GM12891 (cell line): ENCODE data around the gene CDK19.
"Not testable (repeated sequence)": the region's sequence is repeated elsewhere in the genome, so short reads cannot be mapped to it uniquely, and the experiment has no call there.

Experiments
- DNase-seq: peaks from one replicate; pipeline ENCODE4 v3.0.0; 2011; ENCODE audit warnings: low spot score; ENCODE audit not compliant: insufficient read length
- FAIRE-seq: peaks from 2 replicates; lab custom pipeline; 2011; peaks lifted over from hg19 to GRCh38; lab: Jason Lieb, UNC
- PAX5 ChIP-seq: IDR thresholded peaks from 2 replicates; pipeline ENCODE4 v1.6.1; 2011; ENCODE audit warnings: low read length, moderate library complexity, mild to moderate bottlenecking; ENCODE audit not compliant: insufficient read depth, severe bottlenecking
- POLR2A ChIP-seq: IDR thresholded peaks from 2 replicates; pipeline ENCODE4 v1.6.1; 2011; ENCODE audit warnings: low read depth, low read length, control low read depth
- POLR2AphosphoS5 ChIP-seq: IDR thresholded peaks from 2 replicates; pipeline ENCODE4 v1.6.1; 2011; ENCODE audit warnings: low read depth, low read length, control low read depth
- POU2F2 ChIP-seq: IDR thresholded peaks from 2 replicates; pipeline ENCODE4 v1.6.1; 2011; ENCODE audit warnings: low read depth, mild to moderate bottlenecking, control low read depth, low read length, moderate library complexity
- SPI1 ChIP-seq: IDR thresholded peaks from 2 replicates; pipeline ENCODE4 v1.6.1; 2011; ENCODE audit warnings: low read depth, low read length, control low read depth
- TAF1 ChIP-seq: IDR thresholded peaks from 2 replicates; pipeline ENCODE4 v1.6.1; 2011; ENCODE audit warnings: low read depth, low read length, control low read depth

The CDK19 gene

GRCh38 chr6:110814102-110815014 is 911 bp downstream of the CDK19 start:
- DNase-seq (peak; percentile 37), FAIRE-seq (peak; percentile 13)
- TF ChIP-seq TAF1: peak; percentile 55
- 0 out of 2 replicates have a peak, but pooled peaks have one; percentile 14 for TF ChIP-seq POLR2AphosphoS5
- no peak for TF ChIP-seq PAX5
- 0 out of 2 replicates have a peak, but pooled peaks have one; percentile 18 for TF ChIP-seq POU2F2
- peak; percentile 57 for TF ChIP-seq POLR2A
- TF ChIP-seq SPI1: no peak

- FAIRE-seq (no peak), DNase-seq (no peak)
- TF ChIP-seq TAF1 (no peak), POU2F2 (no peak), SPI1 (no peak), PAX5 (no peak), POLR2A (no peak), POLR2AphosphoS5 (no peak)
Measured at GRCh38 chr6:110813338-110814101, 1.7 kb downstream of the CDK19 start.

- TF ChIP-seq SPI1: no peak
- no peak for TF ChIP-seq TAF1
- no peak for TF ChIP-seq POLR2AphosphoS5
- TF ChIP-seq POU2F2: no peak
- no peak for TF ChIP-seq POLR2A
- TF ChIP-seq PAX5: no peak
- FAIRE-seq (no peak), DNase-seq (no peak)
Measured at GRCh38 chr6:110812719-110813118, 2.5 kb downstream of the CDK19 start.

GRCh38 chr6:110810896-110811586 is 4.2 kb downstream of the CDK19 start:
- TF ChIP-seq TAF1 (no peak), PAX5 (peak; percentile 94), POLR2AphosphoS5 (no peak), POU2F2 (no peak), POLR2A (no peak), SPI1 (0 out of 2 replicates have a peak, but pooled peaks have one; percentile 21)
- FAIRE-seq (peak; percentile 70), DNase-seq (peak; percentile 15)

- TF ChIP-seq TAF1 (no peak), POU2F2 (no peak), SPI1 (no peak)
- FAIRE-seq: no peak
- no peak for DNase-seq
Measured at GRCh38 chr6:110809792-110810191, 5.5 kb downstream of the CDK19 start.

GRCh38 chr6:110802175-110802574 is 13.1 kb downstream of the CDK19 start:
- DNase-seq, FAIRE-seq: not testable (repeated sequence)

GRCh38 chr6:110800839-110801196 is 14.5 kb downstream of the CDK19 start:
- peak; percentile 58 for TF ChIP-seq SPI1
- TF ChIP-seq PAX5: no peak
- DNase-seq: no peak
- no peak for FAIRE-seq

- FAIRE-seq: no peak
- no peak for TF ChIP-seq SPI1
- no peak for TF ChIP-seq TAF1
- TF ChIP-seq POLR2AphosphoS5: no peak
- TF ChIP-seq POLR2A: no peak
- TF ChIP-seq POU2F2: no peak
- no peak for TF ChIP-seq PAX5
Measured at GRCh38 chr6:110800196-110800838, 15.0 kb downstream of the CDK19 start.

GRCh38 chr6:110799655-110800054 is 15.6 kb downstream of the CDK19 start:
- TF ChIP-seq SPI1: no peak
- TF ChIP-seq PAX5: no peak
- no peak for TF ChIP-seq POLR2A
- no peak for TF ChIP-seq TAF1
- TF ChIP-seq POU2F2: no peak
- TF ChIP-seq POLR2AphosphoS5: no peak
- FAIRE-seq: peak; percentile 5
- DNase-seq: no peak

More at GRCh38 chr6:110800196-110800838, 15.0 kb downstream of the CDK19 start:
- DNase-seq: no peak
